DOHH2 (cell line): ENCODE results near the gene B4GALT2.

Experiments
- CTCF ChIP-seq: fragments of 200-600 bp; sonication (generic); IDR thresholded peaks from one replicate; pipeline ENCODE4 v1.5.1; 2014; ENCODE audit warnings: antibody characterized with exemption, mild to moderate bottlenecking, low read depth, low read length; ENCODE audit not compliant: poor library complexity, severe bottlenecking
- EZH2phosphoT487 ChIP-seq: fragments of 200-600 bp; sonication (generic); IDR thresholded peaks from 2 replicates; pipeline ENCODE4 v1.6.1; 2017; ENCODE audit warnings: borderline replicate concordance, mild to moderate bottlenecking, antibody characterized with exemption, low read length, moderate library complexity, mixed read lengths

DNA sequence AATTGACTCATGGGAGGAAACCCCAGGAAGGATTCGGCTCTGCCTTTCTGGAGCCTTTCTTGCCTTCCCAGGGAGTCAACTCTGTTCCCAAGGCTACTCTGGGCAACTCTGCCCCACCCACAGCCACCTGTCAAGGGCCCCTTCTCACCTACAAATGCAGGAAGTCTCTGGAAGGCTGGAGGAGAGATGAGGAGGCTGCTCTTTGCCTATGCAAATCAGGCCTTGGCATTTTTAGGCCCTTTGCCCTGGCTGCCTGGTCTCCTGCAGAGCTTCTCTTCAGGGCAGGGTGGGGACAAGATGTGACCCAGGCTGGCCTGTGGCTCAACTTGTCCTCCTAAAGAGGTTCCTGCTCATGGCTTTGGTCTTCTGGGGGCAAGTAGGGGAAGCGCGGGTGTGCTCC is 46.8 kb downstream of the B4GALT2 start:
- TF ChIP-seq CTCF (no peak), EZH2phosphoT487 (no peak)
